Thoracic aorta (tissue), 2 donors: ENCODE results near the gene PPP2R1A. TPM values are rescaled to one million over a fixed set of nuclear protein-coding genes. Genes with fewer than 3 reads are reported as not detected.

Experiments
- ATAC-seq: fragments of 150-250 bp; one replicate; pipeline ENCODE4 v1.8.0; 2017; ENCODE audit warnings: low read depth; ENCODE audit not compliant: insufficient number of reproducible peaks, low FRiP score
- DNase-seq: peaks from one replicate; pipeline ENCODE4 v3.0.0-alpha.2; 2020; ENCODE audit warnings: low spot score
- H3K27ac ChIP-seq, 2 donors: fragments of 200-600 bp; sonication (generic); 1 replicate in 1 of 2; 2 replicates in 1 of 2; pipeline ENCODE4 v1.5.1; 2016; ENCODE audit warnings: mild to moderate bottlenecking in 2 of 2, moderate library complexity in 2 of 2
- H3K27me3 ChIP-seq: fragments of 200-600 bp; sonication (generic); replicated peaks from 2 replicates; pipeline ENCODE4 v1.6.0; 2016; ENCODE audit warnings: mild to moderate bottlenecking; ENCODE audit not compliant: insufficient read depth
- H3K36me3 ChIP-seq: fragments of 200-600 bp; sonication (generic); one replicate; pipeline ENCODE4 v1.5.1; 2016
- H3K4me1 ChIP-seq, 2 donors: fragments of 200-600 bp; sonication (generic); 1 replicate in 1 of 2; 2 replicates in 1 of 2; pipeline versions ENCODE4 v1.5.1 to v1.6.0; 2016; ENCODE audit warnings: low read depth in 2 of 2, mild to moderate bottlenecking in 1 of 2; ENCODE audit not compliant: control insufficient read depth in 1 of 2
- H3K4me3 ChIP-seq: fragments of 200-600 bp; sonication (generic); 2 replicates; pipeline ENCODE4 v1.5.1; 2016; ENCODE audit warnings: mild to moderate bottlenecking
- H3K9me3 ChIP-seq: fragments of 200-600 bp; sonication (generic); 2 replicates; pipeline ENCODE4 v1.5.1; 2016
- total RNA-seq, 2 donors: library from RNA; depleted of rRNA; stranded (reverse); fragments of >200 nt; gene quantifications; one replicate each; pipeline versions ENCODE4 v1.1.0 to v1.2.3, GENCODE V29; 2016
- TF ChIP-seq, protein P1 (sequence below): fragments of 200-600 bp; sonication (generic); IDR thresholded peaks from one replicate; pipeline ENCODE4 v1.5.1; 2019; ENCODE audit warnings: antibody characterized with exemption

PPP2R1A gene
- total RNA-seq, 2 donors from 2014 or later, result 153 to 252 TPM

DNA sequence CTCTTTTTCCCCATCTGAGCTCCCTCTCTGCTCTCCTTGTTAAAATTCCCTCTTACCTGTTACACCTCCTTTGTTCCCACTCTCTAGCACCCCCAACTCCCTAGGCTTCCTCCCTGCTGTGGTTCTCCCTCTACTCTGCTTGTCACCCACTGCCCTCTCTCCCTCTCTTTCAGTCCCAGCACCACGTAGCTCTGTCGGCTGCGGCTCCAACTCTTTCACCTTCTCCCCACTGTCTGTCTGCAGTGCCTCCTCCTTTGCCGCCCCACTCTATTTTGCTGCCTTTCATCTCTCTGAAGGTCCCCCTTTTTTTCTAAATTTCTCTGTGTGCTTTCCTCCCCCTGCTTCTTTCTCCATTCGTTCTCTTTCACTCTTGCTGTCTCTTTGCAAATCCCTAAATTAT, 19.5 kb upstream of the PPP2R1A start:
- DNase-seq (no peak), ATAC-seq (no peak)
- peaks cover 7 to 13% of the 10 kb centered on the region in 2 donors for H3K4me1 ChIP-seq
- H3K27ac ChIP-seq, result peak overlapping the region; percentile 79
- TF ChIP-seq, protein P1, sequence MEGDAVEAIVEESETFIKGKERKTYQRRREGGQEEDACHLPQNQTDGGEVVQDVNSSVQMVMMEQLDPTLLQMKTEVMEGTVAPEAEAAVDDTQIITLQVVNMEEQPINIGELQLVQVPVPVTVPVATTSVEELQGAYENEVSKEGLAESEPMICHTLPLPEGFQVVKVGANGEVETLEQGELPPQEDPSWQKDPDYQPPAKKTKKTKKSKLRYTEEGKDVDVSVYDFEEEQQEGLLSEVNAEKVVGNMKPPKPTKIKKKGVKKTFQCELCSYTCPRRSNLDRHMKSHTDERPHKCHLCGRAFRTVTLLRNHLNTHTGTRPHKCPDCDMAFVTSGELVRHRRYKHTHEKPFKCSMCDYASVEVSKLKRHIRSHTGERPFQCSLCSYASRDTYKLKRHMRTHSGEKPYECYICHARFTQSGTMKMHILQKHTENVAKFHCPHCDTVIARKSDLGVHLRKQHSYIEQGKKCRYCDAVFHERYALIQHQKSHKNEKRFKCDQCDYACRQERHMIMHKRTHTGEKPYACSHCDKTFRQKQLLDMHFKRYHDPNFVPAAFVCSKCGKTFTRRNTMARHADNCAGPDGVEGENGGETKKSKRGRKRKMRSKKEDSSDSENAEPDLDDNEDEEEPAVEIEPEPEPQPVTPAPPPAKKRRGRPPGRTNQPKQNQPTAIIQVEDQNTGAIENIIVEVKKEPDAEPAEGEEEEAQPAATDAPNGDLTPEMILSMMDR, result no peak
- H3K9me3 ChIP-seq, result no peaks in the 10 kb centered on the region
- H3K4me3 ChIP-seq, result peak overlapping the region; percentile 84
- H3K27me3 ChIP-seq, result no peaks in the 10 kb centered on the region
- peaks cover 20% of the 10 kb centered on the region for H3K36me3 ChIP-seq

DNA sequence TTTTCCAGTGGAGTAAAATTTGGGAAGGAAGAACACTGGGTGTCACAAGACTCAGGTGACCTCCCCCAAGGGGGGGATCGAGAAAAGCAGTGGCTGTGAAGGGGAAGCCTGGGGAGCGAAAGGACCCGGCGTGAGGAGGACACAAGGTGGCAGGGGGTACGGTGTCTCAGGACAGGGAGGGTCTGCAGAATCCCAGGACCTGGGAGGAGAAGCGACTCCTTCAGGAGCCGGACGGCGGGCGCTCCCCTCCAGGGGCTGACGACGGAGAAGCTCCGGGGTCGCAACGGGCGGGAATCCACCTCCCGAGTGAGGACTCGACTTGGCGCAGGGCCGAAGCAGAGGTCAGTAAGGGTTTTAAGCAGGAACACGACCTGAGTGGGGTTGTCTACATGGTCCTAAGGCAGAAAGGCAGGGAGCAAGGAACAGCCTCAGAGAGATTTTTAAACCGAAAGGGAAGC, 19.0 kb upstream of the PPP2R1A start:
- Histone ChIP-seq H3K36me3 (peaks cover 14% of the 10 kb centered on the region), H3K9me3 (no peaks in the 10 kb centered on the region), H3K27ac (peak overlapping the region; percentile 79), H3K27me3 (no peaks in the 10 kb centered on the region), H3K4me3 (peak overlapping the region; percentile 84), H3K4me1 (peaks cover 7 to 13% of the 10 kb centered on the region in 2 donors)
- peak; percentile 35 for ATAC-seq
- DNase-seq, result no peak
- TF ChIP-seq, protein P1, result no peak

DNA sequence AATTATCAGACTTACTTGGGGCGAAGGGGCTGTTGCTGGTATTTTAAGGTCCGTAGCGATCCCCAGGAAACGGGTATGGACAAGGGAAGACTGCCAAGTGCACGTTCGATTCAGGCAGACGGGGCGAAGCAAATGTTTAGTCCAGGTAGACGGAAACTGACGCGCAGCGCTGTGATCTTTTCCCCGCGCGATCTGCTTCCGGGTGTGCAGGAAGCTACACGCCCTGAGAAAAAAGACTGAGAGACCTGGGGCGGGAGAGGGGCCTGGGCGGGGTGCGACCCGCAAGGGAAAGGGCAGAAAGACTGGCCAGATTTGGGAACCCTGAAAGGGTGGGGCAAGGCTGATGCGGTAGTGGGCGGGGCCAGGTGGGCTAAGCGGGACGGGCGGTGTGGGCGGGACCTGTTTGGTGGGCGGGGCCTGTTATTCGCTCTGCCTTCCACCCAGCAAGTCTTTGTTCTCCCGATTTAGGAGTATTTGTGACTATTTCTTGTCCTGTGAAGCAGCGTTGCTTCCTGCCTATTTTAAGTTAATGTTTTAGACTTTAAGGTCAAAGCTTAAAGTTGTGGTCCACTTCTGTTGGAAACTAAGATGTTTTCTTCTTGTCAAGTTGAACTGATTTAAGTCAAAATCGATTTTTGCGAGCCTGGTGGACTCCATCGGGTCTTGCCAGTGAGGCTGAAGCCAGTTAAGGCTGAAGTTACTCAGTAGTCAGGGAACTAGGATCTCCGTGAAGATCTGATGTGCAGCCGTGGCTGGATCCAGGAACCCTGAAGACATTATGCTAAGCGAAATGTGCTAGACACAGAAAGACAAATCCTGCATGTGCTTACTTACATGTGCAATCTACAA, 18.3 kb upstream of the PPP2R1A start, which contains the start of gene ZNF836:
ZNF836 (minus strand) TSS at position 301 of the 849 bp plus-strand sequence. CDS start 3,549 bp downstream, outside the sequence.
- Histone ChIP-seq H3K36me3 (peaks cover 11% of the 10 kb centered on the region), H3K4me1 (peaks cover 7 to 13% of the 10 kb centered on the region in 2 donors), H3K9me3 (no peaks in the 10 kb centered on the region), H3K27ac (peak within 1 kb of the TSS; percentile 79), H3K27me3 (no peaks in the 10 kb centered on the region), H3K4me3 (peak within 1 kb of the TSS; percentile 84)
- TF ChIP-seq, protein P1, result no peak
- DNase-seq, result peak; percentile 60
- ATAC-seq, result peak; percentile 88

DNA sequence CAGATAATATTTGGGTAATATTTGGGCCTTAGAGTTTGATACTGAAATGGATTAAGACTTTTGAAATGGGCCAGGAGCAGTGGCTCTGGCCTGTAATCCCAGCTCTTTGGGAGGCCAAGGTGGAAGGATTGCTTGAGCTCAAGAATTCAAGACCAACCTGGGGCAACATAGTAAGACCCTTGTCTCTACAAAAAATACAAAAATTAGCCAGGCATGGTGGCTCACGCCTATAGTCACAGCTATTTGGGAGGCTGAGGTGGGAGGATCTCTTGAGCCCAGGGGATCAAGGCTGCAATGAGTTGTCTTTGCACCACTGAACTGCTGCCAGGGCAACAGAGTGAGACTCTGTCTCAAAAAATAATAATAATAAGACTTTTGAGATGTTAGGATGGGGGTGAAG, 17.5 kb upstream of the PPP2R1A start:
- Histone ChIP-seq H3K36me3 (peaks cover 7% of the 10 kb centered on the region), H3K4me3 (peak overlapping the region; percentile 84), H3K27me3 (no peaks in the 10 kb centered on the region), H3K9me3 (no peaks in the 10 kb centered on the region), H3K4me1 (peaks cover 7 to 13% of the 10 kb centered on the region in 2 donors), H3K27ac (peak overlapping the region; percentile 79)
- TF ChIP-seq, protein P1, result no peak
- ATAC-seq (no peak), DNase-seq (no peak)

DNA sequence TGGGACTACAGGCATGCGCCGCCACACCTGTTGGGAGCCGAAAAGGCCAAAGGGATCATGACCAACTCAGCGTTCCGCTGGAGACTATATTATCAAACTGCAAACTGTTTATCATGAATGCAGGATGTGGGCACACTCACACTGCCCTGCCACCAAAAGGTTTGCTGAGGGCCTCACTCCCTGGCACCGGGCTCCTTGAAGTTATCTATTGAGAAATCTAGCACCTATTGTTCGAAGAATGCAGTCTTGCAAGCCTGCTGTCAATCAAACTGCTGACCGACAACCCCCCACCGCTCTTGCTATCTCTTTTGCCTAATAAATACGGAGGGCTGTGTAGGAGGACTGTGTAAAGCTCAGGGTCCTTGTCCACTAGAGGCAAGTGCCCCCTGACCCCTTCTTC, 13.3 kb upstream of the PPP2R1A start:
- no peak for DNase-seq
- ATAC-seq, result no peak
- Histone ChIP-seq H3K36me3 (no peaks in the 10 kb centered on the region), H3K27ac (no peak overlapping the region), H3K4me3 (no peak overlapping the region), H3K27me3 (no peaks in the 10 kb centered on the region), H3K4me1 (no peaks in the 10 kb centered on the region), H3K9me3 (no peaks in the 10 kb centered on the region)
- TF ChIP-seq, protein P1, result no peak
